COLO668 (cell line): ENCODE data around the gene TMEM59.

Source experiments
- DNase-seq: peaks from one replicate; lab custom pipeline; 2025; ENCODE audit not compliant: unreplicated experiment; lab: John Stamatoyannopoulos, UW

The TMEM59 gene

DNA sequence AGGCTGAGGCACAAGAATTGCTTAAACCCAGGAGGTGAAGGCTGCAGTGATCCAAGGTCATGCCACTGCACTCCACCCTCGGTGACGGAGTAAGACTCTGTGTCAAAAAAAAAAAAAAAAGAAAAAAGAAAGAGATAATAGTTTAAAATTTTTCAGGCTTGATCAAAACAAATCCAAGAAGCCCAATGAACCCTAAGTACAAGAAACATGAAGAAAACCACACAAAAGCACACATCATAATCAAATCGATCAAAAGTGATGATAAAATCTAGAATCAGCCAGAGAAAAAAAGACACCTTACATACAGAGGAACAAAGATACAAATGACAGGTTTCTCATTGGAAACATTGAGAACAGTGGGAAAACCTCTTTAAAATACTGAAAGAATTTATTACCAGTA is 66.5 kb downstream of the TMEM59 start:
- no peak for DNase-seq

DNA sequence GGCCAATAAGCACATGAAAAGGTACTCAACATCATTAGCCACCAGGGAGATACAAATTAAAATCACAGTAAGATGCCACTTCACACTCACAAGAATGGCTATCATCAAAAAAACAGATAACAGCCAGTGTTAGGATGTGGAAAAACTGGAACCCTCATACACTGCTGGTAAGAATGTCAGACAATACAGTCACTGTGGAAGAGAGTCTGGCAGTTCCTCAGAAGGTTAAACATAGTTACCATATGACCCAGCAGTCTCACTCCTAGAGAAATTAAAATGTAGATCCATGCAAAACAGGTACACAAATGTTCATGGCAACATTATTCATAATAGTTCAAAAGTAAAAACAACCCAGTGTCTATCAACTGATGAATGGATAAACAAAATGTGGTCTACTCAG is 68.3 kb downstream of the TMEM59 start:
- DNase-seq, result no peak

DNA sequence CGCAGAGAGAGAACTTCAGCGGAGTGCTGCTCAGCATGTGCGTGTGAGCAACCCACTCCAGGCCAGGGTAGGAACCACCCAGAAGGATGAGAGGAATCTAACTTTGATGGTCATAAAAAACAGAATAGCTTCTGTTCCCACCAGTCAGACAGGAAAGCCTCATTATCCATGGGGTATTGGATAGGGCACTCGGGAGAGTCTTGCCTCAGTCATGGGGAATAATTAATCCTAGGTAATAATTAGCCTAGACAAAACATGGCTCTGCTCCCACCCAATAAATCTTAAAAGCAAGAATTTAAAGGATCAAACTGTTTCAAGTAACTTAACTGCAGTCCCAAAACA is 70.3 kb downstream of the TMEM59 start:
- DNase-seq, result no peak

DNA sequence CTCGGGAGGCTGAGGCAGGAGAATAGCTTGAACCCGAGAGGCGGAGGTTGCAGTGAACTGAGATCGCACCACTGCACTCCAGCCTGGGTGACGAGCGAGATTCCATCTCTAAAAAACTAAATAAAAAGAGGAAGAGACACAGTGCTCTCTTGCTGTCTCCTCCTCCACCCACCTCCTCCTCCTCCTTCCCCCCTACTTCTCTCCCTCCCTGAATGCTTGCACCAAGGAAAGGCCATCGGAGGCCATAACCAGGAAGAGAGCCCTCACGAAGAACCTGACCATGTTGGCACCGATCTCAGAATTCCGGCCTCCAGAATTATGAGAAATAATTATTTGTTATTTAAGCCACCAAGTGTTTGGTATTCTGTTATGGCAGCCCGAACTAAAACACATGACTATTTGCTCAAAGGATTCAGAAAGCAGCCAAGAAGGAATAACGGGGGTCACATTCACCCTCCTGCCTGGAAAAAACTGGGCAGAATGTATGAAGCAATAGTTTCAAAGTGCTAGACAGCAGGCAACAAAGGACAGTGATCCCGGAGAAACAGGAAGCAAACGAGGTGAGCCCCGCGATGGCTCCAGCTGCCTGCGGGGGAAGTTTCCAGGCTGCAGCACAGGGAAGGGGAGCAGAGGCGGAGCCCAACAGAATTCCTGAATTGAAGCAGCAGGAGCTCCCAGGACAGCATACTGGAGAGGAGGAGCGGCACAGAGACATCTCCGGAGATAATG is 70.8 kb downstream of the TMEM59 start:
- DNase-seq, result peak; percentile 50

DNA sequence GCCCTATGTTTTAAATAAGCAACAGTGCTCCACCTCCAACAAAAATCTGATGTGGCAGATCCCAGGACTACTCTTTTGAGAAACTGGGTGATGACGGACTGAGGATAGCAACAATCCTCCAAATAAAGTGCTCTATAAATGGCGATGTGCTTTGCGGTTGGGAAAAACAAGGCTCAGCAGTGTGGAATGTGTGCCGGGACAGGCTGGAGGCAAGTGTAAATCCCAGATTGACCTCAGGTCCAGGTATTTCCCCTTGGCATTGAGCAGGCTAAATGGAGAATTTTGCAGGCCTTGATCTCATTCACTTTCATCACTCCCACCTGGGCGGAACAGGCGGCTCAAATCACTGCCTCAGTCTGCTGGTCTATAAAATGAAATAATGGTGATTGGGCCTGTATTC is 71.8 kb downstream of the TMEM59 start:
- no peak for DNase-seq

DNA sequence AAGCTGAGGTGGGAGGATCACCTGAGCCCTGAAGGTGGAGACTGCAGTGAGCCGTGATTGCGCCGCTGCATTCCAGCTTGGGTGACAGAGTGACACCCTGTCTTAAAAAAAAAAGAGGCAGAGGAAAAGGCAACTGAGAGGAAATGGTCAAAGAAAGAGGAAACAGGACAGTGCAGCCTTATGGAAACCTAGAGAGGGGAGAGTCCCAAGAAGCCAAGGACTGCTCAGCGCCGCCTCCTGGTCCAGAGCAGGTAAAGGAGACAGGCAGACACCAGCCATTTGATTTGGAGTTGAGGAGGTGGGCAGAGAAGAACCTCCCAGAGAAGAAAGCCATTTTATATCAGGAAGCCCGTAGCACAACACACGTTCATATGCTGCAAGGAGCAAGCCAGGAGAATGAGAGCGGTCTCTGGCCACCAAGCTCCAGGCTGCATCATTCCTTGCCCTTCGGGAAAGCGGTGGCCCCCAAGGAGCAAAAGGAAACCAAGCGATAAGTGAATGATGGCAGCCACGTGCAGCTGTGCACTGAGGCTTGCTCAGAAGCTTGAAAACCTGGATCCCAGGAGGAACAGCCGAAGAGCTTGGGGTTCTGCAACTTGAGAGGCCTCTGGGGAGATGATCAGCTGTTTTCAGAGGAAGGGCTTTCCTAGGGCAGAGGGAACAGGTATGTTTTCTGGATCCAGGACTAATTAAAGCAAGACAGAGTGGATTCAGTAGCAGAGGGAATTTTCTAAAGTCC is 73.1 kb downstream of the TMEM59 start:
- DNase-seq, result no peak
